GM12892 (cell line): ENCODE measurements around the gene TMEM98.
"Not testable (repeated sequence)": the region's sequence is repeated elsewhere in the genome, so short reads cannot be mapped to it uniquely, and the experiment has no call there.

Experiments
- POLR2A ChIP-seq: IDR thresholded peaks from 2 replicates; pipeline ENCODE4 v1.6.1; 2011; ENCODE audit warnings: low read depth, low read length, control low read depth
- POLR2AphosphoS5 ChIP-seq: IDR thresholded peaks from 2 replicates; pipeline ENCODE4 v1.6.1; 2011; ENCODE audit warnings: low read depth, low read length, control low read depth
- TAF1 ChIP-seq: IDR thresholded peaks from 2 replicates; pipeline ENCODE4 v1.6.1; 2011; ENCODE audit warnings: low read depth, mild to moderate bottlenecking, control low read depth, low read length, borderline replicate concordance

DNA sequence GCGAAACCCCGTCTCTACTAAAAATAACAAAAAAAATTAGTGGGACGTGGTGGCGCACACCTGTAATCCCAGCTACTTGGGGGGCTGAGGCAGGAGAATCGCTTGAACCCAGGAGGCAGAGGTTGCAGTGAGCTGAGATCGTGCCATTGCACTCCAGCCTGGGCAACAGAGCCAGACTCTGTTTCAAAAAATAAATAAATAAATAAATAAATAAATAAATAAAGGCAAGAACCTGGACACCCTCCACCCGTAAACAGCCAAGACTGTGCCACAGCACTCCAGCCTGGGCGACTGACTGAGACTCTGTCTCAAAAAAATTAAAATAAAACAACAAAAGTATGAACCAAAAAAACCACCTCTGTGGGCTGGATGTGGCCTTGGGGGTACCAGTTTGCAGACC is 1.2 kb upstream of the TMEM98 start:
- TF ChIP-seq POLR2A, POLR2AphosphoS5, TAF1: not testable (repeated sequence)
